ENCODE measurements around the gene VIPR2.

GRCh38 chr7:159033956-159034355, 110.7 kb downstream of the VIPR2 start:
- TF ChIP-seq, protein P1, sequence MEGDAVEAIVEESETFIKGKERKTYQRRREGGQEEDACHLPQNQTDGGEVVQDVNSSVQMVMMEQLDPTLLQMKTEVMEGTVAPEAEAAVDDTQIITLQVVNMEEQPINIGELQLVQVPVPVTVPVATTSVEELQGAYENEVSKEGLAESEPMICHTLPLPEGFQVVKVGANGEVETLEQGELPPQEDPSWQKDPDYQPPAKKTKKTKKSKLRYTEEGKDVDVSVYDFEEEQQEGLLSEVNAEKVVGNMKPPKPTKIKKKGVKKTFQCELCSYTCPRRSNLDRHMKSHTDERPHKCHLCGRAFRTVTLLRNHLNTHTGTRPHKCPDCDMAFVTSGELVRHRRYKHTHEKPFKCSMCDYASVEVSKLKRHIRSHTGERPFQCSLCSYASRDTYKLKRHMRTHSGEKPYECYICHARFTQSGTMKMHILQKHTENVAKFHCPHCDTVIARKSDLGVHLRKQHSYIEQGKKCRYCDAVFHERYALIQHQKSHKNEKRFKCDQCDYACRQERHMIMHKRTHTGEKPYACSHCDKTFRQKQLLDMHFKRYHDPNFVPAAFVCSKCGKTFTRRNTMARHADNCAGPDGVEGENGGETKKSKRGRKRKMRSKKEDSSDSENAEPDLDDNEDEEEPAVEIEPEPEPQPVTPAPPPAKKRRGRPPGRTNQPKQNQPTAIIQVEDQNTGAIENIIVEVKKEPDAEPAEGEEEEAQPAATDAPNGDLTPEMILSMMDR (conservative IDR thresholded peaks at IDR 0.05; ENCODE audit: low read depth, low read length), result no peak
- TF ChIP-seq EZH2 (IDR thresholded peaks at IDR 0.05; ENCODE audit: borderline replicate concordance, low read depth, low read length, poor library complexity, severe bottlenecking), result no peak
